Neutrophil (primary cell): ENCODE data around the gene RGPD5.
"Not testable (repeated sequence)": the region's sequence is repeated elsewhere in the genome, so short reads cannot be mapped to it uniquely, and the experiment has no call there.

Source experiments
- H3K27ac ChIP-seq: fragments of 200-600 bp; sonication (generic); 2 replicates; pipeline ENCODE4 v1.5.1; 2016; ENCODE audit warnings: mild to moderate bottlenecking, moderate library complexity
- H3K27me3 ChIP-seq: fragments of 200-600 bp; sonication (generic); 2 replicates; pipeline ENCODE4 v1.6.0; 2016; ENCODE audit warnings: mild to moderate bottlenecking
- H3K36me3 ChIP-seq: fragments of 200-600 bp; sonication (generic); 2 replicates; pipeline ENCODE4 v1.5.1; 2017
- H3K4me1 ChIP-seq, 2 experiments: fragments of 200-600 bp in 1 of 2; sonication (generic) in 1 of 2; 1 replicate in 1 of 2; 2 replicates in 1 of 2; pipeline versions ENCODE4 v1.5.1 to v1.6.1; 2013 to 2016; ENCODE audit warnings: low read depth in 1 of 2, low read length in 1 of 2, mild to moderate bottlenecking in 1 of 2, moderate library complexity in 1 of 2; ENCODE audit not compliant: control insufficient read depth in 1 of 2, insufficient read depth in 1 of 2
- H3K4me3 ChIP-seq, 2 experiments: fragments of 200-600 bp in 1 of 2; sonication (generic) in 1 of 2; 1 replicate in 1 of 2; 2 replicates in 1 of 2; pipeline ENCODE4 v1.5.1; 2013 to 2016; ENCODE audit warnings: low read depth in 1 of 2, low read length in 1 of 2, mild to moderate bottlenecking in 1 of 2, moderate library complexity in 1 of 2
- H3K9me3 ChIP-seq: fragments of 200-600 bp; sonication (generic); 2 replicates; pipeline ENCODE4 v1.5.1; 2016

The RGPD5 gene

GRCh38 chr2:109898462-109899336 is 104.6 kb downstream of the RGPD5 start, which contains the start of gene LIMS3:
LIMS3 (plus strand) TSS chr2:109898688; CDS start chr2:109898729, 41 bp downstream.
- not testable (repeated sequence) for H3K27ac ChIP-seq, H3K27me3 ChIP-seq, H3K4me1 ChIP-seq, H3K9me3 ChIP-seq, H3K4me3 ChIP-seq, H3K36me3 ChIP-seq

GRCh38 chr2:109905796-109906195 is 111.7 kb downstream of the RGPD5 start:
- H3K36me3 ChIP-seq, H3K27ac ChIP-seq, H3K9me3 ChIP-seq, H3K27me3 ChIP-seq, H3K4me1 ChIP-seq, H3K4me3 ChIP-seq: not testable (repeated sequence)
